Measurements from ENCODE around the gene FAM221B.

DNA sequence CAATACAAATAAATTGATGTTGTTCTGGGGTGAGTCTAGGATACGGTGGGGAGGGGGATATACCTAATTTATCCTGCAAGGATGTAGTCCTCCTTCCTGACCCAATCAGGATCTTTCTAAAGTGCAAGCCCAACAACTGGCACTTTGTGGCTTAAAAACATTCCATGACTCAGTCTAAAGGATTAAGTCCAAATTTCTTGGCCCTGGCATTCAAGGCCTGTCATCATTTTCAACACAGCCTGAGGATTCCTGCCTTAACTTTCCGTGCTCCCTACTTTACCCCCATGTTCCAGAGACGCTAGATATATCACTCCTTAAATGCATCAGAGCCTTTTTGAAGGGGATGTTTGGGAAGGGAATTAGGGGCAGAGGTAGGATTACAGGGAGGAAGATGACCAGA is 1.0 kb downstream of the FAM221B start:
- TF ChIP-seq, protein P1, sequence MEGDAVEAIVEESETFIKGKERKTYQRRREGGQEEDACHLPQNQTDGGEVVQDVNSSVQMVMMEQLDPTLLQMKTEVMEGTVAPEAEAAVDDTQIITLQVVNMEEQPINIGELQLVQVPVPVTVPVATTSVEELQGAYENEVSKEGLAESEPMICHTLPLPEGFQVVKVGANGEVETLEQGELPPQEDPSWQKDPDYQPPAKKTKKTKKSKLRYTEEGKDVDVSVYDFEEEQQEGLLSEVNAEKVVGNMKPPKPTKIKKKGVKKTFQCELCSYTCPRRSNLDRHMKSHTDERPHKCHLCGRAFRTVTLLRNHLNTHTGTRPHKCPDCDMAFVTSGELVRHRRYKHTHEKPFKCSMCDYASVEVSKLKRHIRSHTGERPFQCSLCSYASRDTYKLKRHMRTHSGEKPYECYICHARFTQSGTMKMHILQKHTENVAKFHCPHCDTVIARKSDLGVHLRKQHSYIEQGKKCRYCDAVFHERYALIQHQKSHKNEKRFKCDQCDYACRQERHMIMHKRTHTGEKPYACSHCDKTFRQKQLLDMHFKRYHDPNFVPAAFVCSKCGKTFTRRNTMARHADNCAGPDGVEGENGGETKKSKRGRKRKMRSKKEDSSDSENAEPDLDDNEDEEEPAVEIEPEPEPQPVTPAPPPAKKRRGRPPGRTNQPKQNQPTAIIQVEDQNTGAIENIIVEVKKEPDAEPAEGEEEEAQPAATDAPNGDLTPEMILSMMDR (IDR thresholded peaks at IDR 0.05), result no peak
- TF ChIP-seq POLR2A (IDR thresholded peaks at IDR 0.05), result no peak

Data from upper lobe of left lung (tissue), 4 donors.